GM12872 (cell line): Measurements from ENCODE around the gene TAOK3.

Experiments used
- CTCF ChIP-seq: IDR thresholded peaks from 3 replicates; pipeline ENCODE4 v1.5.1; 2011; ENCODE audit warnings: low read depth, mild to moderate bottlenecking, low read length, moderate library complexity; ENCODE audit not compliant: insufficient read depth

TAOK3 gene

GRCh38 chr12:118357257-118358007, 15.3 kb downstream of the TAOK3 start:
- peak; percentile 16; the same call in 1 of the 3 replicates for TF ChIP-seq CTCF

GRCh38 chr12:118356809-118357256, 15.9 kb downstream of the TAOK3 start:
- no peak for TF ChIP-seq CTCF

- no peak for TF ChIP-seq CTCF
These were observed 16.9 kb downstream of the TAOK3 start for GRCh38 chr12:118355843-118356242.

- TF ChIP-seq CTCF, result no peak
These were observed 17.8 kb downstream of the TAOK3 start for GRCh38 chr12:118354903-118355302.

GRCh38 chr12:118353721-118354120, 19.0 kb downstream of the TAOK3 start:
- no peak for TF ChIP-seq CTCF

GRCh38 chr12:118350908-118351559, 21.7 kb downstream of the TAOK3 start:
- no peak for TF ChIP-seq CTCF

- no peak for TF ChIP-seq CTCF
These were observed 24.8 kb downstream of the TAOK3 start for GRCh38 chr12:118347916-118348315.
